ENCODE results near the gene NUTM1. TPM values are rescaled to one million over a fixed set of nuclear protein-coding genes. Genes with fewer than 3 reads are reported as not detected.
A peak's percentile ranks its signal among the peaks of the same experiment; 100 is the strongest.

NUTM1 gene
- total RNA-seq, 1 donor from 2014 or later = not detected

DNA sequence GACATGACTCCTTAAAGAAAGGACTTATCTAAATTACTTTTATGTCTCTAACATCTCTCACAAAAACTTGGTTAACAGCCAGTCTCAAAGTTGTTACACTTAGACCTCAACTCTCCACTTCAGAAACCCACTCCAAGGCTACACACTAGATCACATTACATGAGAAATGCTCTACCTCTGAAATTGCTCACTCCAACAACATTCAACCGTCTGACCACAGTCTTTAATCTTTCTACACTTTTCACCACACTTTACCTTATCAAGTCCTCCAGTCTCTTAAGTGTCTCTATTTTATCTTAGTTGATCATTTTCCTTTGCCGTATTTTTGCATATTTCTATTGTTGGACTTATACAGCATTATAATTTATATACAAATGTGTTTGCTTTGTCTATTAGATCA, 11.3 kb upstream of the NUTM1 start:
- H3K4me3 ChIP-seq (ENCODE audit: low read depth, low read length) = no peak overlapping the region
- no peak for DNase-seq (ENCODE audit: low read depth)
- TF ChIP-seq, protein P1, sequence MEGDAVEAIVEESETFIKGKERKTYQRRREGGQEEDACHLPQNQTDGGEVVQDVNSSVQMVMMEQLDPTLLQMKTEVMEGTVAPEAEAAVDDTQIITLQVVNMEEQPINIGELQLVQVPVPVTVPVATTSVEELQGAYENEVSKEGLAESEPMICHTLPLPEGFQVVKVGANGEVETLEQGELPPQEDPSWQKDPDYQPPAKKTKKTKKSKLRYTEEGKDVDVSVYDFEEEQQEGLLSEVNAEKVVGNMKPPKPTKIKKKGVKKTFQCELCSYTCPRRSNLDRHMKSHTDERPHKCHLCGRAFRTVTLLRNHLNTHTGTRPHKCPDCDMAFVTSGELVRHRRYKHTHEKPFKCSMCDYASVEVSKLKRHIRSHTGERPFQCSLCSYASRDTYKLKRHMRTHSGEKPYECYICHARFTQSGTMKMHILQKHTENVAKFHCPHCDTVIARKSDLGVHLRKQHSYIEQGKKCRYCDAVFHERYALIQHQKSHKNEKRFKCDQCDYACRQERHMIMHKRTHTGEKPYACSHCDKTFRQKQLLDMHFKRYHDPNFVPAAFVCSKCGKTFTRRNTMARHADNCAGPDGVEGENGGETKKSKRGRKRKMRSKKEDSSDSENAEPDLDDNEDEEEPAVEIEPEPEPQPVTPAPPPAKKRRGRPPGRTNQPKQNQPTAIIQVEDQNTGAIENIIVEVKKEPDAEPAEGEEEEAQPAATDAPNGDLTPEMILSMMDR (conservative IDR thresholded peaks at IDR 0.05; ENCODE audit: low read depth, low read length) = no peak

GRCh38 chr15:34332553-34333120, 10.5 kb upstream of the NUTM1 start:
- TF ChIP-seq, protein P1 (conservative IDR thresholded peaks at IDR 0.05; ENCODE audit: low read depth, low read length) = no peak
- DNase-seq (ENCODE audit: low read depth) = no peak
- H3K4me3 ChIP-seq (ENCODE audit: low read depth, low read length) = no peak overlapping the region

DNA sequence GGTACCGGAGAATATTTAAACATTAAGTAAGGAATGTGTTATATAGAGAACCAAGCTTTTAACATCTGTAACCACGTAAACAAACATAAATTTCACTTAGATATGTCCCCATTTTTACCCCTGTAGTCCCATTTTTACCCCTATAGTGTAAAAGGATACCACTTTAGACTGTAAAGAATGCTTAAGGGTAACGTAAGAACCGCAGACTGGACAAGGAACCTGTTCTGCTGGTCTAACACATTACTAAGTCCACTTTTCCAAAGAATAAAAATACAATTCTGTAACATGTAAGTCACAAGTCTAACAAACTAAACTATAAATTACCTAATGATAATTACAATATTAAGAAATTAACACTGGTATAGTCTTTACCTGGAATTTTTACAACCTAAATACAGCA, 8.4 kb upstream of the NUTM1 start:
- peak overlapping the region; percentile 0 for H3K4me3 ChIP-seq (ENCODE audit: low read depth, low read length)
- TF ChIP-seq, protein P1 (conservative IDR thresholded peaks at IDR 0.05; ENCODE audit: low read depth, low read length) = no peak
- DNase-seq (ENCODE audit: low read depth) = no peak

- TF ChIP-seq, protein P1 (conservative IDR thresholded peaks at IDR 0.05; ENCODE audit: low read depth, low read length) = no peak
- DNase-seq (ENCODE audit: low read depth) = no peak
- H3K4me3 ChIP-seq (ENCODE audit: low read depth, low read length) = peak overlapping the region; percentile 5
Observed at GRCh38 chr15:34335176-34336032, 7.7 kb upstream of the NUTM1 start.

GRCh38 chr15:34336231-34336990, 6.7 kb upstream of the NUTM1 start:
- no peak for DNase-seq (ENCODE audit: low read depth)
- H3K4me3 ChIP-seq (ENCODE audit: low read depth, low read length) = peak overlapping the region; percentile 93
- TF ChIP-seq, protein P1 (conservative IDR thresholded peaks at IDR 0.05; ENCODE audit: low read depth, low read length) = no peak

DNA sequence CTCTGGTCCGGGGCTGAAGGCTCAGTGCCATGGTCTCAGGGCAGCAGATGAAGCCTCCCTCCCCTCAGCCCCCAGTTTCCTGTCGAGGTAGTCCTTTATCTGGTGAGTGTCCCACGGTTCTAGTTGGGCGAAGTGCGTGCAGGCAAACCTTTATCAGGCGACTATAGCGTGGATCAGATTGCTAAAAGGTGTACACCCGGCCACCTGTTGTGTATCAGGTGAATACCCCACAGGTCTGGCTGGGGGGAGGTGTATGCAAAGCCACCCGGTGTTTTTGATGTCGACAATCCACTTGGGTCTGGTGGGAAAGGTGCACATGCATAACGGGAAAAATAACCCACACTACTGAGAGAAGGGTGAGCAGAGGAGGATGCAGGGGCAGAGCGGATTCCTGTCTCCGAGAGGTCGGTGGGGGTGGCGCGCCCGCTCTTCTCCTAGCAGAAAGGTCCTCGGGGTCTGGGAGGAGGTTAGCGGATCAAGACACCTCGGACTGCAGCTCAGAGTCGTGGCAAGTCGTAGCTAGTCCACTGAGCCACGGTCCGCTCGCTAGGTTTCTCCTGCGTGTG, 6.0 kb upstream of the NUTM1 start:
- TF ChIP-seq, protein P1 (conservative IDR thresholded peaks at IDR 0.05; ENCODE audit: low read depth, low read length) = no peak
- H3K4me3 ChIP-seq (ENCODE audit: low read depth, low read length) = peak overlapping the region; percentile 93
- DNase-seq (ENCODE audit: low read depth) = no peak
